ENCODE results near the gene OLFML1. TPM values are rescaled to one million over a fixed set of nuclear protein-coding genes. Genes with fewer than 3 reads are reported as not detected.

OLFML1 gene
- total and polyA plus RNA-seq, 2 of the 8 experiments (the other 6 are each of a cell fraction or from before 2014, with no cell fraction given): 0.24 TPM; not detected in 1

DNA sequence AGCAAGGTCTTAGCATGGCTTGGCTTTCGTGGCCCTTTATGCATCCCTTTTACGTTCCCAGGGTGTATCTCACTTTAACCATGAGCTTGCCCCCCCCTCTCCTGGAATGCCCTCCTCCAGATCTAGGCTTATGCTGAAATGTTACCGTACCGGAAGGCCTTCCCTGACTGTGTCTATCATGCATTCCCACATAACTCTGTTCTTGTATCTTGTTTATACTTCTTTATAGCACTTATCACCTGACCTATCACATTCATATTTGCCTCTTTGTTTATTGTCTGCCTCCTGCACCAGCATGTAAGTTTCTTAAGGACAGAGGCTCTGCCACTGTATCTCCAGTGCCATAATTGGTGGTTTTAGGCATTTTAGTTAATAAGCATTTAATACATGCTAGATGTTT lies 67.4 kb downstream of the OLFML1 start (continued):
- TF ChIP-seq, protein P1, sequence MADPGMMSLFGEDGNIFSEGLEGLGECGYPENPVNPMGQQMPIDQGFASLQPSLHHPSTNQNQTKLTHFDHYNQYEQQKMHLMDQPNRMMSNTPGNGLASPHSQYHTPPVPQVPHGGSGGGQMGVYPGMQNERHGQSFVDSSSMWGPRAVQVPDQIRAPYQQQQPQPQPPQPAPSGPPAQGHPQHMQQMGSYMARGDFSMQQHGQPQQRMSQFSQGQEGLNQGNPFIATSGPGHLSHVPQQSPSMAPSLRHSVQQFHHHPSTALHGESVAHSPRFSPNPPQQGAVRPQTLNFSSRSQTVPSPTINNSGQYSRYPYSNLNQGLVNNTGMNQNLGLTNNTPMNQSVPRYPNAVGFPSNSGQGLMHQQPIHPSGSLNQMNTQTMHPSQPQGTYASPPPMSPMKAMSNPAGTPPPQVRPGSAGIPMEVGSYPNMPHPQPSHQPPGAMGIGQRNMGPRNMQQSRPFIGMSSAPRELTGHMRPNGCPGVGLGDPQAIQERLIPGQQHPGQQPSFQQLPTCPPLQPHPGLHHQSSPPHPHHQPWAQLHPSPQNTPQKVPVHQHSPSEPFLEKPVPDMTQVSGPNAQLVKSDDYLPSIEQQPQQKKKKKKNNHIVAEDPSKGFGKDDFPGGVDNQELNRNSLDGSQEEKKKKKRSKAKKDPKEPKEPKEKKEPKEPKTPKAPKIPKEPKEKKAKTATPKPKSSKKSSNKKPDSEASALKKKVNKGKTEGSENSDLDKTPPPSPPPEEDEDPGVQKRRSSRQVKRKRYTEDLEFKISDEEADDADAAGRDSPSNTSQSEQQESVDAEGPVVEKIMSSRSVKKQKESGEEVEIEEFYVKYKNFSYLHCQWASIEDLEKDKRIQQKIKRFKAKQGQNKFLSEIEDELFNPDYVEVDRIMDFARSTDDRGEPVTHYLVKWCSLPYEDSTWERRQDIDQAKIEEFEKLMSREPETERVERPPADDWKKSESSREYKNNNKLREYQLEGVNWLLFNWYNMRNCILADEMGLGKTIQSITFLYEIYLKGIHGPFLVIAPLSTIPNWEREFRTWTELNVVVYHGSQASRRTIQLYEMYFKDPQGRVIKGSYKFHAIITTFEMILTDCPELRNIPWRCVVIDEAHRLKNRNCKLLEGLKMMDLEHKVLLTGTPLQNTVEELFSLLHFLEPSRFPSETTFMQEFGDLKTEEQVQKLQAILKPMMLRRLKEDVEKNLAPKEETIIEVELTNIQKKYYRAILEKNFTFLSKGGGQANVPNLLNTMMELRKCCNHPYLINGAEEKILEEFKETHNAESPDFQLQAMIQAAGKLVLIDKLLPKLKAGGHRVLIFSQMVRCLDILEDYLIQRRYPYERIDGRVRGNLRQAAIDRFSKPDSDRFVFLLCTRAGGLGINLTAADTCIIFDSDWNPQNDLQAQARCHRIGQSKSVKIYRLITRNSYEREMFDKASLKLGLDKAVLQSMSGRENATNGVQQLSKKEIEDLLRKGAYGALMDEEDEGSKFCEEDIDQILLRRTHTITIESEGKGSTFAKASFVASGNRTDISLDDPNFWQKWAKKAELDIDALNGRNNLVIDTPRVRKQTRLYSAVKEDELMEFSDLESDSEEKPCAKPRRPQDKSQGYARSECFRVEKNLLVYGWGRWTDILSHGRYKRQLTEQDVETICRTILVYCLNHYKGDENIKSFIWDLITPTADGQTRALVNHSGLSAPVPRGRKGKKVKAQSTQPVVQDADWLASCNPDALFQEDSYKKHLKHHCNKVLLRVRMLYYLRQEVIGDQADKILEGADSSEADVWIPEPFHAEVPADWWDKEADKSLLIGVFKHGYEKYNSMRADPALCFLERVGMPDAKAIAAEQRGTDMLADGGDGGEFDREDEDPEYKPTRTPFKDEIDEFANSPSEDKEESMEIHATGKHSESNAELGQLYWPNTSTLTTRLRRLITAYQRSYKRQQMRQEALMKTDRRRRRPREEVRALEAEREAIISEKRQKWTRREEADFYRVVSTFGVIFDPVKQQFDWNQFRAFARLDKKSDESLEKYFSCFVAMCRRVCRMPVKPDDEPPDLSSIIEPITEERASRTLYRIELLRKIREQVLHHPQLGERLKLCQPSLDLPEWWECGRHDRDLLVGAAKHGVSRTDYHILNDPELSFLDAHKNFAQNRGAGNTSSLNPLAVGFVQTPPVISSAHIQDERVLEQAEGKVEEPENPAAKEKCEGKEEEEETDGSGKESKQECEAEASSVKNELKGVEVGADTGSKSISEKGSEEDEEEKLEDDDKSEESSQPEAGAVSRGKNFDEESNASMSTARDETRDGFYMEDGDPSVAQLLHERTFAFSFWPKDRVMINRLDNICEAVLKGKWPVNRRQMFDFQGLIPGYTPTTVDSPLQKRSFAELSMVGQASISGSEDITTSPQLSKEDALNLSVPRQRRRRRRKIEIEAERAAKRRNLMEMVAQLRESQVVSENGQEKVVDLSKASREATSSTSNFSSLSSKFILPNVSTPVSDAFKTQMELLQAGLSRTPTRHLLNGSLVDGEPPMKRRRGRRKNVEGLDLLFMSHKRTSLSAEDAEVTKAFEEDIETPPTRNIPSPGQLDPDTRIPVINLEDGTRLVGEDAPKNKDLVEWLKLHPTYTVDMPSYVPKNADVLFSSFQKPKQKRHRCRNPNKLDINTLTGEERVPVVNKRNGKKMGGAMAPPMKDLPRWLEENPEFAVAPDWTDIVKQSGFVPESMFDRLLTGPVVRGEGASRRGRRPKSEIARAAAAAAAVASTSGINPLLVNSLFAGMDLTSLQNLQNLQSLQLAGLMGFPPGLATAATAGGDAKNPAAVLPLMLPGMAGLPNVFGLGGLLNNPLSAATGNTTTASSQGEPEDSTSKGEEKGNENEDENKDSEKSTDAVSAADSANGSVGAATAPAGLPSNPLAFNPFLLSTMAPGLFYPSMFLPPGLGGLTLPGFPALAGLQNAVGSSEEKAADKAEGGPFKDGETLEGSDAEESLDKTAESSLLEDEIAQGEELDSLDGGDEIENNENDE (IDR thresholded peaks at IDR 0.05; ENCODE audit: insufficient replicate concordance, low read length): no peak
- TF ChIP-seq ZNF274 (IDR thresholded peaks at IDR 0.05; ENCODE audit: borderline replicate concordance, extremely low read depth, low read length) (no peak), BCL11A (IDR thresholded peaks at IDR 0.05; ENCODE audit: low read depth in 2 of 2, low read length in 2 of 2) (no peak), RXRA (IDR thresholded peaks at IDR 0.05; ENCODE audit: insufficient read depth, low read depth, low read length) (no peak), CTBP2 (IDR thresholded peaks at IDR 0.05; ENCODE audit: borderline replicate concordance, insufficient read depth, insufficient read length, low read length) (no peak), CBX8 (IDR thresholded peaks at IDR 0.05; ENCODE audit: borderline replicate concordance, low read depth, low read length) (no peak), KDM1A (IDR thresholded peaks at IDR 0.05; ENCODE audit: borderline replicate concordance, low read length) (no peak), KDM4A (IDR thresholded peaks at IDR 0.05; ENCODE audit: low read depth, low read length, severe bottlenecking) (no peak), EP300 (IDR thresholded peaks at IDR 0.05; ENCODE audit: borderline replicate concordance in 1 of 2, low read depth in 2 of 2, low read length in 2 of 2) (no peak), RAD21 (IDR thresholded peaks at IDR 0.05 in 1 of 2, conservative IDR thresholded peaks at IDR 0.05 in 1 of 2; ENCODE audit: low read depth in 2 of 2, low read length in 2 of 2) (no peak)
